Measurements from ENCODE around the gene SPARC. TPM values are rescaled to one million over a fixed set of nuclear protein-coding genes. Genes with fewer than 3 reads are reported as not detected.
A peak's percentile ranks its signal among the peaks of the same experiment; 100 is the strongest.

SPARC gene
- total RNA-seq, 1 experiment from 2014 or later: 320 TPM

DNA sequence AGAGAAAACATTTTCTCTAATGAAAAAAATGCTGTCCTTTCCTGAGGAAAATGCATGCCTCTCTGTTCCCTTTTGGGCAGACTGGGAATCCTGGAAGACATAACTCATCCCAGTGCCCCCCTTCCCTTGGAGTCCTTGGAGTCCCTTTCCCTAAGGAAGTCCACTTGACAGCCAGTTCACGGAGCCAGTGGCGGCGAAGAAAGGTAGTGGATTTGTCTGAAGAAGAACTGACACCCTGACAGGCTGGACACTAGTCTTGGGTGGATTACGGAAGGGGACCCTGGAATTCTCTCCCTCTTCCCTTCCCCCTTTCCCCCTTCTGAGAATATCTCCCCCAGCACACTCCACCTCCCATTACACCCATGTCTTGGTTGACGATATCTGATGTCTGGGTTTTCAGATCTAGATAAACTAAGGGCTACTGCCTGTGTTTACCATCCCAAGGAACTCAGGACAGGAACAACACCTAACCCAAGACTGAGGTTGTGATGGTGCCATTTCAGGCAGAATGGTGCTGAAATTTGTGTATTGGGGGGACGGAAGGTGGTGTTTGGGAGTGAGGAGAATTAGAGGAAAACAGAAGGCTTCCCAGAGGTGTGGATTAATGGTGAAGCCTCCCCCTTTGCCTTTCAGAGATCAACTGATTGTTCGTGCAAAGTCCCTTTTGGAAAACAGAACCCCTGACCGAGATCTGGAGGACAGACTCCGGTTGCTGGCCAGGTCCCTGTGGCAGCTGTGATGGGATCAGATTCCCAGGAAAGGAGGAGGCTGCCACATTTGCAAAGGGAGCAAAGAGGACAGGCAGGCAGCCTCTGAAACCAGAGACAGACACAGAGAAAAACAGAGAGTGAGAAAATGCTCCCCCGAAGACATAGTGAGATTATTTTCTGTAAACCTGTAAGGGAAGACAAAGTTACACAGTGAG is 704 bp downstream of the SPARC start:
- Histone ChIP-seq H3K27me3 (ENCODE audit: insufficient read depth, low read length) (no peaks in the 10 kb centered on the region), H4K8ac (replicated peaks; ENCODE audit: insufficient read length, low read depth, low read length) (no peak overlapping the region), H2BK120ac (ENCODE audit: low read depth, low read length, poor library complexity, severe bottlenecking) (no peak overlapping the region), H3K9ac (ENCODE audit: extremely low read depth, insufficient read length, low read length) (peak overlapping the region; percentile 32), H4K91ac (ENCODE audit: insufficient read length, low read depth, low read length) (no peak overlapping the region), H3K4ac (ENCODE audit: low read depth, low read length) (no peak overlapping the region), H2BK5ac (ENCODE audit: insufficient read length, low read length) (no peak overlapping the region), H2BK12ac (ENCODE audit: insufficient read length, low read depth, low read length) (no peak overlapping the region), H3T11ph (ENCODE audit: low read length) (no peak overlapping the region), H3K27ac (ENCODE audit: insufficient read length, low read depth, low read length) (no peak overlapping the region), H4K5ac (ENCODE audit: insufficient read length, low read depth, low read length) (no peak overlapping the region), H3K79me1 (ENCODE audit: insufficient read depth, low read depth, low read length, poor library complexity, severe bottlenecking) (no peaks in the 10 kb centered on the region), H3K23ac (ENCODE audit: insufficient read length, low read depth, low read length) (no peak overlapping the region), H3K14ac (ENCODE audit: insufficient read depth, low read length) (0 out of 2 replicates have a peak overlapping the region, but pooled peaks have one; percentile 47), H4K20me1 (ENCODE audit: control insufficient read depth, insufficient read depth, insufficient read length) (no peaks in the 10 kb centered on the region), H2AK5ac (ENCODE audit: insufficient read length, low read length) (no peak overlapping the region), H2AFZ (ENCODE audit: low read length) (no peak overlapping the region), H3K18ac (ENCODE audit: insufficient read length, low read depth, low read length) (no peak overlapping the region), H3K23me2 (ENCODE audit: insufficient read length, low read depth, low read length, poor library complexity, severe bottlenecking) (peaks cover 11% of the 10 kb centered on the region), H3K9me3 (ENCODE audit: control insufficient read depth, low read depth, low read length) (no peaks in the 10 kb centered on the region), H3K79me2 (ENCODE audit: insufficient read depth, low read length) (no peaks in the 10 kb centered on the region), H3K4me1 (ENCODE audit: insufficient read depth, low read length) (peaks cover 5% of the 10 kb centered on the region; the same call in 1 of the 2 replicates), H2BK20ac (ENCODE audit: low read depth, low read length, poor library complexity, severe bottlenecking) (no peak overlapping the region), H2BK15ac (ENCODE audit: low read depth, low read length) (no peak overlapping the region), H3K4me2 (ENCODE audit: insufficient read depth, insufficient read length, low read length) (peak overlapping the region; percentile 48), H3K56ac (ENCODE audit: insufficient read length, low read depth, low read length) (no peak overlapping the region)
- TF ChIP-seq, protein P1, sequence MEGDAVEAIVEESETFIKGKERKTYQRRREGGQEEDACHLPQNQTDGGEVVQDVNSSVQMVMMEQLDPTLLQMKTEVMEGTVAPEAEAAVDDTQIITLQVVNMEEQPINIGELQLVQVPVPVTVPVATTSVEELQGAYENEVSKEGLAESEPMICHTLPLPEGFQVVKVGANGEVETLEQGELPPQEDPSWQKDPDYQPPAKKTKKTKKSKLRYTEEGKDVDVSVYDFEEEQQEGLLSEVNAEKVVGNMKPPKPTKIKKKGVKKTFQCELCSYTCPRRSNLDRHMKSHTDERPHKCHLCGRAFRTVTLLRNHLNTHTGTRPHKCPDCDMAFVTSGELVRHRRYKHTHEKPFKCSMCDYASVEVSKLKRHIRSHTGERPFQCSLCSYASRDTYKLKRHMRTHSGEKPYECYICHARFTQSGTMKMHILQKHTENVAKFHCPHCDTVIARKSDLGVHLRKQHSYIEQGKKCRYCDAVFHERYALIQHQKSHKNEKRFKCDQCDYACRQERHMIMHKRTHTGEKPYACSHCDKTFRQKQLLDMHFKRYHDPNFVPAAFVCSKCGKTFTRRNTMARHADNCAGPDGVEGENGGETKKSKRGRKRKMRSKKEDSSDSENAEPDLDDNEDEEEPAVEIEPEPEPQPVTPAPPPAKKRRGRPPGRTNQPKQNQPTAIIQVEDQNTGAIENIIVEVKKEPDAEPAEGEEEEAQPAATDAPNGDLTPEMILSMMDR (conservative IDR thresholded peaks at IDR 0.05): no peak
- peaks cover 3 to 10% (median 6%) of the 10 kb centered on the region in 3 experiments; a peak in 4 of 7 replicates for H3K36me3 Mint-ChIP-seq (ENCODE audit: insufficient read depth in 1 of 3, low read depth in 3 of 3)
- H3K4me3 Mint-ChIP-seq: peak overlapping the region; percentile 88 to 92
- no peaks in the 10 kb centered on the region for H3K27me3 Mint-ChIP-seq (ENCODE audit: low read depth)
- peak overlapping the region; percentile 87 to 90 (median 87) for H3K27ac Mint-ChIP-seq
- H3K9me3 Mint-ChIP-seq: no peaks in the 10 kb centered on the region
- H3K4me1 Mint-ChIP-seq: peaks cover 38 to 39% of the 10 kb centered on the region in 2 experiments
- WGBS (ENCODE audit: extremely low coverage, insufficient read length, low lambda C conversion rate): no CpG with 5 or more reads among the region's 10 CpGs
- DNase-seq: peak; percentile 40

Measured in H9 (cell line).